Limb (tissue), 2 donors: ENCODE data around the gene CACNA1I.

Experiments
- DNase-seq, 2 donors: peaks; one replicate each; pipeline ENCODE4 v3.0.0-alpha.2; 2016; ENCODE audit errors: extremely low spot score in 2 of 2

CACNA1I gene

GRCh38 chr22:39568278-39568981 lies 2.1 kb upstream of the CACNA1I start:
- no peak for DNase-seq

DNA sequence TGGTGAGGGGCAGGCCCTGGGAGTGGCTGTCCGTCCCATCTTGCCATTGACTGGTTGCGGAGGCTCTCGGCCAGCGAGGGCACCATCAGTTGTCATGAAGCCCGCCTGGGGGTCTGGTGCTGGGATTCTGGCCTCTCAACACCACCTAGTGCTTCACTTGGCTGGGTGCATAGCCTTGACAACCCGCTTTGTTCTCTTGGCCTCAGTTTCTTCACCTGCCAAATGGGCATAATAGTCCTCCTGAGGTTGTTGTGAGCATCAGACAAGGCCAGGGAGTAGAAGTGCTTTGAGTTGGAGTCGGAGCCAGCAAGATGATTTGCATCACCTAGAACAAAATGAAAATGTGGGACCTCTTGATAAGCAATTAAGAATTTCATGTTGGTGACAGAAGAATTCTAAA lies 1.5 kb upstream of the CACNA1I start:
- no peak for DNase-seq

GRCh38 chr22:39570226-39570625 lies 327 bp upstream of the CACNA1I start:
- no peak for DNase-seq

GRCh38 chr22:39571538-39571937 lies 985 bp downstream of the CACNA1I start:
- no peak for DNase-seq

- DNase-seq = no peak
Measured at GRCh38 chr22:39574779-39575551, 4.4 kb downstream of the CACNA1I start.

DNA sequence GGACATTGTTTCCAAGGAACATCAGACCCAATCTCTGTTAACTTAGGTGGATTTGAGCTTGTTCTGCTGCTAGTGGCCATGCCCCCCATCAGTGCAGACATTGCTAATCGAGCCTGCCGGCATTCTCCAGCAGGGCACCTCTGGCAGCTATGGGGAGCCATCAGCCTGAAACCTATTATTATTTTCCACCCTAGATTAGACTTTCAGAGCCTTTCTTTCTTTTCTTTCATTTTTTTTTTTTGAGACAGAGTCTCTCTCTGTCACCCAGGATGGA lies 4.9 kb downstream of the CACNA1I start:
- DNase-seq = no peak

DNA sequence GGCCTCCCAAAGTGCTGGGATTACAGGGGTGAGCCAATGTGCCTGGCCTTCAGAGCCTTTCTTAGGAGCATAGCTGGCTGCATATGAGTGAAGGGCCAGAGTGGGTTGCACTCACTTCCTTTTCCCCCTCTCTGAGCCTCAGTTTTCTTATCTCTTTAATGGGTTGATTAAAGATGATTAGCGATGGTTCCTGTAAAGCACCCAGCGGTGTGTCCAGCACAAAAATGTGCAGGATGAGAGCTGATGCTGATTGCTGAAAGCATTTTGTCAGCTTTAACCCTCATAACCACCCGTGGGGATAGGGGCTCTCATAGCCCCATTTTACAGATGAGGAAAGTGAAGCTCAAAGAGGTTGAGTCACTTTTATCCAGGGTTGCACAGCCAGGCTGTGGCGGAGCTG lies 5.5 kb downstream of the CACNA1I start:
- DNase-seq = no peak

DNA sequence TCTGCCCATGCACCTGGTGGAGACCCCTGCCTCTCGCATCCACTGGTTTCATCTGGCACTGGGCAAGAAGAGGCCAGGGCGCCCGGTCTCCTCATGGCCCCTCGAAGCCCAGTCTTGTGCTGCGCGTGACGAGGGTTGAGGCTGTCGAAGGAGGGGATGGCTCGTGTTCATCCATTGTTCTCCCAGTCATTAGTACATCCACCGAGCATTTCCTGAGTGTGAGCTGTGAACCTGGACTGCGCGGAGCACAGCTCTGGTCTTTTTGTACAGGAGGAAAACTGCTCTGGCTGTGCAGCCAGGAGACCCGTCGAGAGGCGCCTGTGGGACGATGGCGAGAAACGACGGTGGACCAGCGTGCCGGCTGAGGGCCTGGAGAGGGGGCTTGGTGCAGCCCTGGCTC lies 6.8 kb downstream of the CACNA1I start:
- no peak for DNase-seq

GRCh38 chr22:39577900-39578299 lies 7.3 kb downstream of the CACNA1I start:
- DNase-seq = no peak

DNA sequence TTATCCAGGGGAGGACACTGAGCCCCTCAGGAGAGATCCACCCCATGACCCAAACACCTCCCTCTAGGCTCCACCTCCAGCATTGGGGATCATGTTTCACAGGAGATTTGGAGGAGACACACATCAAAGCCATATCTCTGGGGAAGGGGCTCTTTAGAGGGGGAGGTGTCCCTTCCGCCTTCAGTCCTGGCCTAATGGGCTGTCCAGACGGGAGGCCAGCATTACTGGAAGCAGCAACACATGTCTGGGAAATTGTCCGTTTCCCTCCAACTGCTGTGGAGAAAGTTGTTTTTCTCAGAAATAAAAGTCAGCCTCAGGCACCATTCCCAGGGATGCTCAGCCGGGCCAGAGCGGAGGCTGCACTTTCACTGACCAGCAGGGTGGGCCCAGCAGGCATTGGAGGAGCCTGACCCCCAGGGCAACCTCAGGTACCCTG lies 9.5 kb downstream of the CACNA1I start:
- peak in 1 of 2 donors; percentile 11 for DNase-seq

DNA sequence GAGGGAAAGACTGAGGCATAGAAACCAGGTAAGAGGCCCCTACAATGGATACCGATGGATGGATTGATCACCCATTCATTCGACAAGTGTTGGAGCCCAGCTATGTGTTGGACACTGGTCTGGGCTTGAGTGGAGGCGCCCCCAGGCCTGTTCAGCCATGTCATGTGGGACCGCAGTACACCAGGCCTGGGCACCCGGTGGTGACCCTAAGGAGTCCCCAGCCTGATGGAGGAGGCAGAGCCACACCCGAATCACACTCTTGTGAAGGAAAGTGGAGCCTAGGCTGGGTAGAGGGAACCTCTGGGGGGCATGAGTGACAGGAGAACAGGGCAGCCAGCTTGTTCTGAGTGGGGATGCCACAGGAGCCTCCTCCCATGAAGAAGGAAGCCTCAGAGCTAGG lies 10.2 kb downstream of the CACNA1I start:
- DNase-seq = no peak

DNA sequence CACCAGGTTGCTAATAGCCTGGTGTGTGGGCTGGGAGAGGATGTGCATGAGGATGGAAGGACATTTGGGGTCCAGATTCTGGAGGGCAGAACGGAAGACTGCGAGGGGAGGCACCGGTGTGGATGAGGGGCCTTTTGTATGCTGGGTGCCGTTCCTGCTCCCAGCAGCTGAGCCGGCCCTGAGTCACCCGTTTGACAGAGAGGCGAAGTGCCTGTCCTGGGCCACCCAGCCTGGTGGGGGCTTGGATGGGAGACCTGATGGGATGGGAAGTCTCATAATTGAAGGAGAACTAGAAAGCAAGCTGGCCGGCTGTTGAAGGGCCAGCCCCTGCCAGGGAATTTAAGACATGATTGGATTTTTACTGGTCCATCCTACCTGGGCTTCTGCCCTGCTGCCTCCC lies 10.8 kb downstream of the CACNA1I start:
- DNase-seq = no peak

GRCh38 chr22:39583066-39583667 lies 12.6 kb downstream of the CACNA1I start:
- no peak for DNase-seq

GRCh38 chr22:39589875-39590274 lies 19.3 kb downstream of the CACNA1I start:
- no peak for DNase-seq

DNA sequence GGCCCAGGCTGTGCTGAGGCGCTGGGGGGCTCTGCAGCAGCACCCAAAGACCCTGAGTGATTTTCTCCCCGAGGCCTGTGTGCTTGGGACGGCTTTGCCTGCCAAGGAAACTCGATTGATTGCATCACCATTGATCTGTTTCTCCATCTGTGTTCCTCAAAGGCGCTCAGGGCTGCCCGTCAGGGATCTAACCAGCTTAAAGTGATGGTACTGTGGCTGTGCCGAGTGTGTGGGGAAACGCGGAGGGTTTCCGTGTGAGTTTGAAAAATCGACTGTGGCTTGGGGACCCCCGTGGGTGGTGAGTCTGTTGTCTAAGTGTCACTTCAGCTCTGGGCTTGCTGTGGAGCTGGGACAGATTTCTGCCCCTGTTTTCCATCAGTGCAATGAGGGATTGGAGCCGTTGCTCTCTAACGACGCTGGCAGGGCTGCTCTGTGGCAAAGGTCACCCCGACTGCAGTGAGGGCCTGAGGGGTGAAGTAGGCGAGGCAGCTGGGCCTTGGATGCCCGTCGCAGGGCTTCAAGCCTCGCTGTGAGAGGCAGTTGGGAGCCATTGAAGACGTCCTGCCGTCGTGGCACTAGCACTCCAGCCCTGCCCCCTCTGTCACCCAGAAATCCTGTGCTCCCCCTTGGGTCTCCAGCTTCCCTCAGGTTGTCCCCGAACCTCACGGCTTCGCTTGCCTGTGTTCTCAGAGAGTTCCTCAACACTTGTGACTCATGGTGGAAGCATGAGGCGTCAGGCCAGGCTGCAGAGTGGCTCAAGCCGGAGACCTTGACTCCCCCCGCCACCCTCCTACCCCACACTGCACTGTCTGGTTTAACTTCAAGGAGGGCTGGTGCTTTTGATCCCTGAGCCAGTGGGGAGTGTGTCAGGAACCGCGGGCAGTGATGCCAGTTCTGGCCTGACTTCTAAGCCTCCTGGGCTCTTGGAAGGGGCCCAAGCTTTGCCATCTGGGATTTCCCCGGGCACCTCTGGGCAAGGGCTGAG lies 21.8 kb downstream of the CACNA1I start:
- DNase-seq = no peak

GRCh38 chr22:39593066-39593930 lies 22.7 kb downstream of the CACNA1I start:
- no peak for DNase-seq

DNA sequence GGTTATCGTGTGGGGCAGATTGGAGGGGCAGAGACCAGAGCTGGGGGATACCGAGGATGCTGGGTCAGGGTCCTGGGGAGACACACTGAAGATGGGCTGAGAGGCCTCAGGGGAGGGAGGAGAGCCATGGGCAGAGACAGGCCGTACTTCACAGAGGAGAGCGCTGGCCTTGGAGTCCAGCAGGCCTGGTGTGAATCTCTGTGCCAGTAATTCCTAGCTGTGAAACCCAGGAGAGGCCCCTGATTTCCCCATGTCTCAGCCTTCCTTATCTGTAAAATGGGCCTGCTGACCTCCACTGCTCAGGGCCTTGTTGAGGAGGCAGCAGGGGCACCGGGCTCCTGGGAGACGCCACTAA lies 23.4 kb downstream of the CACNA1I start:
- DNase-seq = no peak

GRCh38 chr22:39594411-39594810 lies 23.9 kb downstream of the CACNA1I start:
- no peak for DNase-seq

- DNase-seq = no peak
Measured at GRCh38 chr22:39595622-39596172, 25.1 kb downstream of the CACNA1I start.

DNA sequence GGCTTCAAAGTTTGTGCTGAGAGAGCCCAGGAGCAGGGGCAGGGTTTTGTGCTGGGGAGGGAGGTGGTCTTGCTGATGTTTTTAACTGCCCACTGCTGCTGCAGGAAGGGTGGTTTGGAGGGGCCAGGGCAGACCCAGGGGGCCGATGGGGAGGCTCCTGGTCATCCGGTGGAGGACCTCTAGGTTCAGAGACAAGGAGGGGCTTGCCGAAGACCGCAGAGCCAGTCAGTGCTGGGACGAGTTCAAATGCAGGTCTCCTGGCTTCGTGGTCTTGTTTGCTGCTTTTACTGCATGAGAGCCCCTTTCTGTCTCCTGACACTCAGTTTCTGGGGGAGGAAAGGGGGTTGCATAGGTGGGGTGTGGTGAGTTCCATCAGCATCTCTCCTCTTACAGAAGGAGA lies 26.0 kb downstream of the CACNA1I start:
- DNase-seq = no peak
